ENCODE data around the gene ZNF292. TPM values are rescaled to one million over a fixed set of nuclear protein-coding genes. Genes with fewer than 3 reads are reported as not detected.

The ZNF292 gene
- total and polyA plus RNA-seq, 2 donors (not counting 3 experiments of a cell fraction or from before 2014, with no cell fraction given), result 3.5 to 24.9 TPM

DNA sequence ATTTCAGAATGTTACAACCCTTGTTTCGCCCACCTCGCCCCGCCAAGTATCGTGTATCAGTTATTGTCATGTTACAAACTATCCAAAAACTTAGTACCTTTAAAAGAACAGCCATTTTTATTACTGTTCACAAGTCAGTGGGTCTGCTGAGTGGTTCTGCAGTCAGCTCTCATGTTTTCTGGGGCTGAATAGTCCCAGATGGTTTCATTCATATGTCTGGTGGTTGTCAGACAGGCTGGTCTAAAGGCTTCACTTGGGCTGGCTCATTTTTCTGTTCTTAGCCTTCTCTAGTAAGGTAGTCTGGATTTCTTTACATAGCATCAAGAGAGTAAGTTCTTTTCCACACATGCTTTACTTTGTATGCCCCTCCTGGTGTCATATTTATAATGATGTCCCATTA lies 8.6 kb downstream of the ZNF292 start:
- FAIRE-seq (no peak), DNase-seq (ENCODE audit: low read depth, low spot score) (no peak)
- Histone ChIP-seq H3K36me3 (ENCODE audit: control insufficient read depth in 2 of 2, extremely low read depth in 1 of 2, insufficient read depth in 2 of 2, low read length in 2 of 2) (no peaks in the 10 kb centered on the region), H3K9ac (replicated peaks; ENCODE audit: extremely low read depth, insufficient read depth, low read length) (no peak overlapping the region), H3K4me1 (ENCODE audit: control insufficient read depth, extremely low read depth, insufficient read depth, low read length) (no peaks in the 10 kb centered on the region), H3K79me2 (ENCODE audit: control insufficient read depth, insufficient read depth, low read length) (peaks cover 99% of the 10 kb centered on the region), H4K20me1 (replicated peaks; ENCODE audit: control insufficient read depth, extremely low read depth, insufficient read depth, low read length) (peaks cover 29% of the 10 kb centered on the region), H2AFZ (ENCODE audit: low read depth, low read length) (no peak overlapping the region), H3K4me3 (replicated peaks in 1 of 3; ENCODE audit: insufficient read depth in 1 of 3, low read depth in 1 of 3, low read length in 3 of 3) (no peak overlapping the region), H3K9me1 (replicated peaks; ENCODE audit: control insufficient read depth, extremely low read depth, insufficient read depth, low read length) (no peaks in the 10 kb centered on the region), H3K27me3 (ENCODE audit: control insufficient read depth in 2 of 2, insufficient read depth in 2 of 2, low read length in 2 of 2) (no peaks in the 10 kb centered on the region), H3K9me3 (replicated peaks; ENCODE audit: control insufficient read depth, insufficient read depth, low read length) (no peaks in the 10 kb centered on the region), H3K4me2 (ENCODE audit: insufficient read depth, low read length) (no peak overlapping the region), H3K27ac (ENCODE audit: insufficient read depth, low read depth, low read length) (no peak overlapping the region)
- dilution Hi-C loops (cut with MboI; ENCODE audit: extremely low pct_ligation_motif_present, low sequenced_read_pairs), result no loop called here
- no TSS peak for BruUV-seq (replicated peaks)
- POLR2A ChIA-PET, result interaction anchor here (0.6 kb wide), 1 partner anchor 466 kb away, joined by 3 read pairs; no protein-coding TSS in a partner anchor
- CTCF ChIA-PET, result no interaction called here
- intact Hi-C loops (cut with micrococcal nuclease), result no loop called here
- TF ChIP-seq FOS (IDR thresholded peaks at IDR 0.05; ENCODE audit: borderline replicate concordance, insufficient read depth, low read length), result no peak
- TF ChIP-seq JUN (IDR thresholded peaks at IDR 0.05; ENCODE audit: borderline replicate concordance, insufficient read depth, insufficient read length, low read depth), result no peak
- no peak for TF ChIP-seq EZH2 (IDR thresholded peaks at IDR 0.05; ENCODE audit: borderline replicate concordance, low read depth, low read length, severe bottlenecking)

DNA sequence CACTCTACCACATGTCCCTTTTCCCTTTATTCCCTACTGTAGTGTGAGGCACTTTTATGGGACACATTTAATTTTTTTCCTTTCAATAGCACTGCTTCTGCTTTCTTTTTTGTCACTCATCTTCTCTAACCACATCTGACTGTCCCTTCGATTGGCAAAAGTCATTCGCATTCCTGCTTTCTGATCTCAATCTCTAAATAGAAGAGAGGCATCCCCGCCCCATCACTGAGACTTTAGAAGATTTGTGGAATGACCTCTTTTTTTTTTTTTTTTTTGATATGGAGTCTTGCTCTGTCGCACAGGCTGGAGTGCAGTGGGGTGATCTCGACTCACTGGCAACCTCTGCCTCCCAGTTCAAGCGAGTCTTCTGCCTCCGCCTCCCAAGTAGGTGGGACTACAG lies 9.1 kb downstream of the ZNF292 start:
- Histone ChIP-seq H3K9ac (replicated peaks; ENCODE audit: extremely low read depth, insufficient read depth, low read length) (no peak overlapping the region), H3K4me1 (ENCODE audit: control insufficient read depth, extremely low read depth, insufficient read depth, low read length) (no peaks in the 10 kb centered on the region), H2AFZ (ENCODE audit: low read depth, low read length) (no peak overlapping the region), H3K27me3 (ENCODE audit: control insufficient read depth in 2 of 2, insufficient read depth in 2 of 2, low read length in 2 of 2) (no peaks in the 10 kb centered on the region), H3K36me3 (ENCODE audit: control insufficient read depth in 2 of 2, extremely low read depth in 1 of 2, insufficient read depth in 2 of 2, low read length in 2 of 2) (no peaks in the 10 kb centered on the region), H4K20me1 (replicated peaks; ENCODE audit: control insufficient read depth, extremely low read depth, insufficient read depth, low read length) (peaks cover 30% of the 10 kb centered on the region), H3K9me3 (replicated peaks; ENCODE audit: control insufficient read depth, insufficient read depth, low read length) (no peaks in the 10 kb centered on the region), H3K4me2 (ENCODE audit: insufficient read depth, low read length) (no peak overlapping the region), H3K4me3 (replicated peaks in 1 of 3; ENCODE audit: insufficient read depth in 1 of 3, low read depth in 1 of 3, low read length in 3 of 3) (no peak overlapping the region), H3K27ac (ENCODE audit: insufficient read depth, low read depth, low read length) (no peak overlapping the region), H3K79me2 (ENCODE audit: control insufficient read depth, insufficient read depth, low read length) (peaks cover 99% of the 10 kb centered on the region), H3K9me1 (replicated peaks; ENCODE audit: control insufficient read depth, extremely low read depth, insufficient read depth, low read length) (no peaks in the 10 kb centered on the region)
- DNase-seq (ENCODE audit: low read depth, low spot score), result no peak
- no peak for FAIRE-seq
- intact Hi-C loops (cut with micrococcal nuclease), result no loop called here
- no TSS peak for BruUV-seq (replicated peaks)
- CTCF ChIA-PET, result no interaction called here
- TF ChIP-seq EZH2 (IDR thresholded peaks at IDR 0.05; ENCODE audit: borderline replicate concordance, low read depth, low read length, severe bottlenecking) (no peak), GATA2 (IDR thresholded peaks at IDR 0.05; ENCODE audit: insufficient read depth, insufficient read length, low read depth, low read length) (no peak), POLR2A (IDR thresholded peaks at IDR 0.05; ENCODE audit: low read depth, low read length) (no peak), POLR2AphosphoS5 (IDR thresholded peaks at IDR 0.05; ENCODE audit: insufficient read depth, low read depth, low read length) (no peak), MYC (IDR thresholded peaks at IDR 0.05; ENCODE audit: low read depth, low read length) (no peak), JUN (IDR thresholded peaks at IDR 0.05; ENCODE audit: borderline replicate concordance, insufficient read depth, insufficient read length, low read depth) (no peak), FOS (IDR thresholded peaks at IDR 0.05; ENCODE audit: borderline replicate concordance, insufficient read depth, low read length) (no peak)
- TF ChIP-seq, protein P1, sequence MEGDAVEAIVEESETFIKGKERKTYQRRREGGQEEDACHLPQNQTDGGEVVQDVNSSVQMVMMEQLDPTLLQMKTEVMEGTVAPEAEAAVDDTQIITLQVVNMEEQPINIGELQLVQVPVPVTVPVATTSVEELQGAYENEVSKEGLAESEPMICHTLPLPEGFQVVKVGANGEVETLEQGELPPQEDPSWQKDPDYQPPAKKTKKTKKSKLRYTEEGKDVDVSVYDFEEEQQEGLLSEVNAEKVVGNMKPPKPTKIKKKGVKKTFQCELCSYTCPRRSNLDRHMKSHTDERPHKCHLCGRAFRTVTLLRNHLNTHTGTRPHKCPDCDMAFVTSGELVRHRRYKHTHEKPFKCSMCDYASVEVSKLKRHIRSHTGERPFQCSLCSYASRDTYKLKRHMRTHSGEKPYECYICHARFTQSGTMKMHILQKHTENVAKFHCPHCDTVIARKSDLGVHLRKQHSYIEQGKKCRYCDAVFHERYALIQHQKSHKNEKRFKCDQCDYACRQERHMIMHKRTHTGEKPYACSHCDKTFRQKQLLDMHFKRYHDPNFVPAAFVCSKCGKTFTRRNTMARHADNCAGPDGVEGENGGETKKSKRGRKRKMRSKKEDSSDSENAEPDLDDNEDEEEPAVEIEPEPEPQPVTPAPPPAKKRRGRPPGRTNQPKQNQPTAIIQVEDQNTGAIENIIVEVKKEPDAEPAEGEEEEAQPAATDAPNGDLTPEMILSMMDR (IDR thresholded peaks at IDR 0.05; ENCODE audit: extremely low read depth in 1 of 2, insufficient read depth in 1 of 2, low read depth in 1 of 2, low read length in 2 of 2), result no peak
- TF ChIP-seq, protein P2, sequence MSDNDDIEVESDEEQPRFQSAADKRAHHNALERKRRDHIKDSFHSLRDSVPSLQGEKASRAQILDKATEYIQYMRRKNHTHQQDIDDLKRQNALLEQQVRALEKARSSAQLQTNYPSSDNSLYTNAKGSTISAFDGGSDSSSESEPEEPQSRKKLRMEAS (IDR thresholded peaks at IDR 0.05; ENCODE audit: insufficient read depth, insufficient read length), result no peak
- dilution Hi-C loops (cut with MboI; ENCODE audit: extremely low pct_ligation_motif_present, low sequenced_read_pairs), result no loop called here
- POLR2A ChIA-PET, result no interaction called here
